A673 (cell line): ENCODE results near the gene ZNRF2.
"Not testable (repeated sequence)": the region's sequence is repeated elsewhere in the genome, so short reads cannot be mapped to it uniquely, and the experiment has no call there.

Source experiments
- EZH2 ChIP-seq: fragments of 200-600 bp; sonication (generic); IDR thresholded peaks from 2 replicates; pipeline ENCODE4 v1.6.1; 2017; ENCODE audit warnings: borderline replicate concordance, low read depth, mild to moderate bottlenecking, mixed read lengths, antibody characterized with exemption, low read length; ENCODE audit not compliant: poor library complexity, severe bottlenecking
- TF ChIP-seq, protein P1 (sequence below): fragments of 300-800, 200-600 bp; sonication (generic); conservative IDR thresholded peaks from 2 replicates; pipeline ENCODE4 v1.5.1; 2017; ENCODE audit warnings: low read depth, mild to moderate bottlenecking, antibody characterized with exemption, low read length, moderate library complexity, mixed read lengths

DNA sequence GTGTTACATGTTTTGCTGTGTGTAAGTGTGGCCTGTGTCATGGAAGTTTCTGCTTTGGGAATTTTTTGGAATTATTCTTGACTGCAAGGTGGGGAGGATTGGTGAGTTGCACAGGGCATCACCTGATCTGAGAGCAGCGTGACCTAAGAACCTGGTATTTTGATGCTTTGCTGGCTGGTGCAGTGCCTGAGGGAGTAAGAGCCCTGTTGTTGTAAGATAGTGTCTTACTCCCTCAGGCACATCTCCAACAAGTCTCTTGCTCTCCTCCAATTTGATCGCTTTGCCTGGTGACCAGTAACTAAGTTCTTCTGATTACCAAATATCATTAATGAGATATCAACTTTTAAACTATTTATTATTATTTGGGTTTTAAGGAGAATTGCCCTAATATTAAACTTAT lies 5.2 kb downstream of the ZNRF2 start:
- TF ChIP-seq, protein P1, sequence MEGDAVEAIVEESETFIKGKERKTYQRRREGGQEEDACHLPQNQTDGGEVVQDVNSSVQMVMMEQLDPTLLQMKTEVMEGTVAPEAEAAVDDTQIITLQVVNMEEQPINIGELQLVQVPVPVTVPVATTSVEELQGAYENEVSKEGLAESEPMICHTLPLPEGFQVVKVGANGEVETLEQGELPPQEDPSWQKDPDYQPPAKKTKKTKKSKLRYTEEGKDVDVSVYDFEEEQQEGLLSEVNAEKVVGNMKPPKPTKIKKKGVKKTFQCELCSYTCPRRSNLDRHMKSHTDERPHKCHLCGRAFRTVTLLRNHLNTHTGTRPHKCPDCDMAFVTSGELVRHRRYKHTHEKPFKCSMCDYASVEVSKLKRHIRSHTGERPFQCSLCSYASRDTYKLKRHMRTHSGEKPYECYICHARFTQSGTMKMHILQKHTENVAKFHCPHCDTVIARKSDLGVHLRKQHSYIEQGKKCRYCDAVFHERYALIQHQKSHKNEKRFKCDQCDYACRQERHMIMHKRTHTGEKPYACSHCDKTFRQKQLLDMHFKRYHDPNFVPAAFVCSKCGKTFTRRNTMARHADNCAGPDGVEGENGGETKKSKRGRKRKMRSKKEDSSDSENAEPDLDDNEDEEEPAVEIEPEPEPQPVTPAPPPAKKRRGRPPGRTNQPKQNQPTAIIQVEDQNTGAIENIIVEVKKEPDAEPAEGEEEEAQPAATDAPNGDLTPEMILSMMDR: not testable (repeated sequence)
- TF ChIP-seq EZH2: not testable (repeated sequence)
